Ovary (tissue), 9 donors: Measurements from ENCODE around the gene EEF2K. TPM values are rescaled to one million over a fixed set of nuclear protein-coding genes. Genes with fewer than 3 reads are reported as not detected.
A peak's percentile ranks its signal among the peaks of the same experiment; 100 is the strongest.

Source experiments
- DNase-seq, 5 donors: peaks; one replicate each; pipeline ENCODE4 v3.0.0-alpha.2; 2019 to 2020
- H3K27ac ChIP-seq, 2 donors: fragments of 200-600 bp; one replicate each; pipeline versions ENCODE4 v1.5.1 to v1.8.0; 2019 to 2022
- H3K27me3 ChIP-seq: fragments of 200-600 bp; one replicate; pipeline ENCODE4 v1.8.0; 2022
- H3K36me3 ChIP-seq: fragments of 200-600 bp; sonication (generic); one replicate; pipeline ENCODE4 v1.5.1; 2019
- H3K4me1 ChIP-seq: one replicate; pipeline ENCODE4 v1.8.1; 2013; ENCODE audit warnings: mild to moderate bottlenecking, moderate library complexity; ENCODE audit not compliant: insufficient read depth
- H3K4me3 ChIP-seq: fragments of 200-600 bp; sonication (generic); one replicate; pipeline ENCODE4 v1.5.1; 2017
- H3K9me3 ChIP-seq, 2 donors: fragments of 200-600 bp in 1 of 2; sonication (generic) in 1 of 2; one replicate each; pipeline versions ENCODE4 v1.5.1 to v1.8.1; 2013 to 2019; ENCODE audit warnings: mild to moderate bottlenecking in 1 of 2, moderate library complexity in 1 of 2
- EP300 ChIP-seq: sonication (generic); formaldehyde crosslinking; IDR thresholded peaks from one replicate; pipeline ENCODE4 v1.6.1; 2017; ENCODE audit warnings: antibody characterized with exemption
- POLR2A ChIP-seq: fragments of 450-650 bp; IDR thresholded peaks from one replicate; pipeline ENCODE4 v1.6.1; 2017; ENCODE audit warnings: antibody characterized with exemption, mild to moderate bottlenecking, moderate library complexity
- WGBS, 3 donors: extraction: QIAGEN DNeasy Blood & Tissue Kit in 1 of 3; methylation state at CpG; one replicate each; pipeline versions ENCODE4 v1.1.5 to v1.1.7; 2013 to 2017; 5-methylcytosine and 5-hydroxymethylcytosine counted together
- intact Hi-C, 4 donors: fragments of 100-400 bp; cut with DNase I; formaldehyde crosslinking; loops; one replicate each; pipeline versions ENCODE4 v1.11.0 to v1.15.1; 2022 to 2023
- polyA plus RNA-seq, 2 donors: library from polyadenylated mRNA; stranded (reverse); fragments of 200-250 nt in 1 of 2; fragments of 350-450 nt in 1 of 2; fragmentation: Illumina TruSeq in 1 of 2; extraction: RNeasy Lipid Tissue Mini Kit (QIAGEN cat#74804) in 1 of 2; gene quantifications; one replicate each; pipeline ENCODE4 v1.2.3, GENCODE V29; 2013 to 2014
- total RNA-seq, 7 donors: library from RNA; depleted of rRNA in 2 of 7; stranded (reverse); fragments of >200 nt in 2 of 7; fragmentation: NEBNext Ultra II Directional in 3 of 7; extraction: Animal tissue kit (Norgen Biotek cat#: 25700) in 3 of 7; gene quantifications; one replicate each; pipeline versions ENCODE4 v1.1.0 to v1.2.4, GENCODE V29; 2016 to 2023
- TF ChIP-seq, protein P1 (sequence below), 3 donors: fragments of 450-650 bp in 2 of 3; fragments of 200-600 bp in 1 of 3; IDR thresholded peaks; one replicate each; pipeline versions ENCODE4 v1.5.1 to v1.8.0; 2016 to 2022; ENCODE audit warnings: antibody characterized with exemption in 3 of 3, mild to moderate bottlenecking in 1 of 3
- donor health status: DM: no; HTN: no; CAD: no; lungs with moderate emphysema.
- donor health status: DM: no; HTN: no; CAD: no.
- donor health status: Bipolar disorder and iron deficiency.
- donor health status: DM: yes; HTN: yes; CAD: no.
- donor health status: DM: no; HTN: no; CAD: no.
- donor health status: DM: yes; HTN: yes; CAD: no.

Gene EEF2K
- total and polyA plus RNA-seq, 9 donors: 8.1 to 37.6 (median 26.0) TPM

- intact Hi-C loops: no loop called here
- no peak for TF ChIP-seq EP300
- TF ChIP-seq, protein P1, sequence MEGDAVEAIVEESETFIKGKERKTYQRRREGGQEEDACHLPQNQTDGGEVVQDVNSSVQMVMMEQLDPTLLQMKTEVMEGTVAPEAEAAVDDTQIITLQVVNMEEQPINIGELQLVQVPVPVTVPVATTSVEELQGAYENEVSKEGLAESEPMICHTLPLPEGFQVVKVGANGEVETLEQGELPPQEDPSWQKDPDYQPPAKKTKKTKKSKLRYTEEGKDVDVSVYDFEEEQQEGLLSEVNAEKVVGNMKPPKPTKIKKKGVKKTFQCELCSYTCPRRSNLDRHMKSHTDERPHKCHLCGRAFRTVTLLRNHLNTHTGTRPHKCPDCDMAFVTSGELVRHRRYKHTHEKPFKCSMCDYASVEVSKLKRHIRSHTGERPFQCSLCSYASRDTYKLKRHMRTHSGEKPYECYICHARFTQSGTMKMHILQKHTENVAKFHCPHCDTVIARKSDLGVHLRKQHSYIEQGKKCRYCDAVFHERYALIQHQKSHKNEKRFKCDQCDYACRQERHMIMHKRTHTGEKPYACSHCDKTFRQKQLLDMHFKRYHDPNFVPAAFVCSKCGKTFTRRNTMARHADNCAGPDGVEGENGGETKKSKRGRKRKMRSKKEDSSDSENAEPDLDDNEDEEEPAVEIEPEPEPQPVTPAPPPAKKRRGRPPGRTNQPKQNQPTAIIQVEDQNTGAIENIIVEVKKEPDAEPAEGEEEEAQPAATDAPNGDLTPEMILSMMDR (IDR thresholded peaks at IDR 0.05): no peak
- TF ChIP-seq POLR2A: no peak
- Histone ChIP-seq H3K4me3 (no peak overlapping the region), H3K36me3 (no peaks in the 10 kb centered on the region), H3K27me3 (no peaks in the 10 kb centered on the region), H3K4me1 (peaks cover 2% of the 10 kb centered on the region), H3K9me3 (no peaks in the 10 kb centered on the region), H3K27ac (no peak overlapping the region)
- DNase-seq: no peak
- WGBS, 3 donors: 83 to 87% (median 83%) methylated on average over 17 of the region's 17 CpGs
These were observed 111.0 kb downstream of the EEF2K start for GRCh38 chr16:22317001-22317530.

GRCh38 chr16:22317625-22318024, 111.5 kb downstream of the EEF2K start:
- Histone ChIP-seq H3K4me1 (peaks cover 2% of the 10 kb centered on the region), H3K4me3 (no peak overlapping the region), H3K9me3 (no peaks in the 10 kb centered on the region), H3K27ac (no peak overlapping the region), H3K36me3 (no peaks in the 10 kb centered on the region), H3K27me3 (no peaks in the 10 kb centered on the region)
- WGBS, 3 donors: 84 to 94% (median 91%) methylated on average over 6 of the region's 6 CpGs
- TF ChIP-seq POLR2A: no peak
- intact Hi-C loops: no loop called here
- no peak for DNase-seq

GRCh38 chr16:22318690-22319358, 112.7 kb downstream of the EEF2K start:
- H3K36me3 ChIP-seq: no peaks in the 10 kb centered on the region

GRCh38 chr16:22320572-22321339, 114.7 kb downstream of the EEF2K start:
- no peak overlapping the region for H3K4me3 ChIP-seq
- H3K27ac ChIP-seq: no peak overlapping the region
- no peaks in the 10 kb centered on the region for H3K9me3 ChIP-seq
- no peaks in the 10 kb centered on the region for H3K27me3 ChIP-seq
- WGBS, 3 donors: 31 to 51% (median 47%) methylated on average over 13 of the region's 13 CpGs
- DNase-seq: no peak
- no peaks in the 10 kb centered on the region for H3K36me3 ChIP-seq
- intact Hi-C loops: loop anchor here in 2 of 4 donors (10.0 kb wide), 2 partner anchors 104 to 1166 kb away; partner anchors contain the start of genes DNAH3 (in 1 of the 2) and LDAF1 (in 1 of the 2)
- TF ChIP-seq, protein P1 (IDR thresholded peaks at IDR 0.05): no peak
- TF ChIP-seq POLR2A: no peak
- no peak for TF ChIP-seq EP300
- peaks cover 2% of the 10 kb centered on the region for H3K4me1 ChIP-seq

More at GRCh38 chr16:22318690-22319358, 112.7 kb downstream of the EEF2K start:
- Histone ChIP-seq H3K4me1 (peaks cover 2% of the 10 kb centered on the region), H3K27ac (no peak overlapping the region), H3K4me3 (no peak overlapping the region), H3K9me3 (no peaks in the 10 kb centered on the region), H3K27me3 (no peaks in the 10 kb centered on the region)
- WGBS, 3 donors: 83 to 85% (median 84%) methylated on average over 18 of the region's 18 CpGs
- intact Hi-C loops: no loop called here
- DNase-seq: peak in 1 of 5 donors; percentile 25
- TF ChIP-seq POLR2A (no peak), EP300 (no peak)
- TF ChIP-seq, protein P1 (IDR thresholded peaks at IDR 0.05): no peak
